Stromal cell of bone marrow (primary cell): ENCODE data around the gene MCF2L2.

ENCODE experiments used
- DNase-seq: peaks from one replicate; pipeline ENCODE4 v3.0.0-alpha.2; 2012; ENCODE audit warnings: low read depth

MCF2L2 gene

GRCh38 chr3:183265834-183266417, 162.5 kb downstream of the MCF2L2 start:
- no peak for DNase-seq

GRCh38 chr3:183265157-183265642, 163.2 kb downstream of the MCF2L2 start:
- no peak for DNase-seq

GRCh38 chr3:183264268-183264667, 164.2 kb downstream of the MCF2L2 start:
- DNase-seq = no peak

GRCh38 chr3:183262875-183263378, 165.5 kb downstream of the MCF2L2 start:
- DNase-seq = no peak

GRCh38 chr3:183261151-183261724, 167.2 kb downstream of the MCF2L2 start:
- no peak for DNase-seq

GRCh38 chr3:183260167-183260904, 168.1 kb downstream of the MCF2L2 start:
- no peak for DNase-seq

- DNase-seq = no peak
These were observed 168.8 kb downstream of the MCF2L2 start for GRCh38 chr3:183259621-183260020.

GRCh38 chr3:183259087-183259486, 169.3 kb downstream of the MCF2L2 start:
- DNase-seq = no peak

GRCh38 chr3:183255348-183255730, 173.1 kb downstream of the MCF2L2 start:
- no peak for DNase-seq

GRCh38 chr3:183254487-183255347, 173.7 kb downstream of the MCF2L2 start:
- no peak for DNase-seq

- no peak for DNase-seq
These were observed 174.6 kb downstream of the MCF2L2 start for GRCh38 chr3:183253528-183254486.

GRCh38 chr3:183252973-183253527, 175.4 kb downstream of the MCF2L2 start, which contains the start of gene B3GNT5:
Gene B3GNT5, plus strand, starts transcription at chr3:183253253. Its CDS starts 16,546 bp downstream, at chr3:183269799.
- no peak for DNase-seq

- no peak for DNase-seq
These were observed 176.2 kb downstream of the MCF2L2 start for GRCh38 chr3:183252118-183252782.

- DNase-seq = no peak
These were observed 179.3 kb downstream of the MCF2L2 start for GRCh38 chr3:183249006-183249718.

GRCh38 chr3:183247011-183247589, 181.3 kb downstream of the MCF2L2 start:
- no peak for DNase-seq

GRCh38 chr3:183244981-183245476, 183.4 kb downstream of the MCF2L2 start:
- DNase-seq = no peak

- no peak for DNase-seq
These were observed 184.2 kb downstream of the MCF2L2 start for GRCh38 chr3:183244219-183244618.

GRCh38 chr3:183242431-183242830, 186.0 kb downstream of the MCF2L2 start:
- DNase-seq = no peak

GRCh38 chr3:183239046-183239445, 189.4 kb downstream of the MCF2L2 start:
- no peak for DNase-seq
